ENCODE measurements around the gene HHATL.

Gene HHATL

DNA sequence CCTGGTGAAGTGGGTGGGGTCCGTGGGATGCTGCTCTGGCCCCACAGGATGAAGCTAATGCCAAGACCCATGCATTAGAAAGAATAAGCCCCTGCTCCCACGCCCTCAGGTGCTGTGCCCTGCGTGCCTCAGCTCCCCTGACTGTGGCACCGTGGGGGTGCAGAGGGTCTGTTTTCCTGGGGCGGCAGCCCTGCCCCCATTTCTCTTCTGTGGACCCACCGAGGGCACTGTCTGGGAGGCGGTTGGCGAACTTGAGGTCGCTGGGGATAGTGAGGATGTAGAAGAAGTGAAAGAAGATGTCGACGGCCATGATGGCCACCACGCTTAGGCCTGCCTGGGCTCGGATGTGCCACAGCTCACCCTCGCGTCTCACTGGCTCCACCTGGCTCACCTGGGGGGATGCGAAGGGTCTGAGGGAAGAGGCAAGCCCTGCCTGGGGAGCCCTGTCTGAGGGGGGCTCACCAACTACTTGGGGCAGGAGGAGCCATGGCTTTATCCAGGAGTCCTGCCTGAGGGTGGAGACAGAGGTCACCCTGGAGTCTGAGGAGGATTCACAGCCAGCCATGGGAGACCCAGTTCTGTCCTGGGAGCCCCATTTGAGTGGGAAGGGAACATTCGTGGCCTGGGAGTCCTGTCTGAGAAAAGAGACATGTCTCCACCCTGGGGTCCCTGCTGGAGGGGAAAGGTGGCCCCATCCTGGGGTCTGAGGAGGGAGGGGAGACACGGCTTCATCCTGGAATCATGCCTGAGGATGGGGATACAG lies 5.1 kb downstream of the HHATL start:
- DNase-seq, result no peak

GRCh38 chr3:42696356-42697288 lies 6.0 kb downstream of the HHATL start:
- no peak for DNase-seq

GRCh38 chr3:42694366-42694765 lies 8.2 kb downstream of the HHATL start:
- DNase-seq, result no peak

GRCh38 chr3:42693530-42693930 lies 9.1 kb downstream of the HHATL start:
- DNase-seq, result no peak

GRCh38 chr3:42692667-42693529 lies 9.7 kb downstream of the HHATL start:
- DNase-seq, result no peak

DNA sequence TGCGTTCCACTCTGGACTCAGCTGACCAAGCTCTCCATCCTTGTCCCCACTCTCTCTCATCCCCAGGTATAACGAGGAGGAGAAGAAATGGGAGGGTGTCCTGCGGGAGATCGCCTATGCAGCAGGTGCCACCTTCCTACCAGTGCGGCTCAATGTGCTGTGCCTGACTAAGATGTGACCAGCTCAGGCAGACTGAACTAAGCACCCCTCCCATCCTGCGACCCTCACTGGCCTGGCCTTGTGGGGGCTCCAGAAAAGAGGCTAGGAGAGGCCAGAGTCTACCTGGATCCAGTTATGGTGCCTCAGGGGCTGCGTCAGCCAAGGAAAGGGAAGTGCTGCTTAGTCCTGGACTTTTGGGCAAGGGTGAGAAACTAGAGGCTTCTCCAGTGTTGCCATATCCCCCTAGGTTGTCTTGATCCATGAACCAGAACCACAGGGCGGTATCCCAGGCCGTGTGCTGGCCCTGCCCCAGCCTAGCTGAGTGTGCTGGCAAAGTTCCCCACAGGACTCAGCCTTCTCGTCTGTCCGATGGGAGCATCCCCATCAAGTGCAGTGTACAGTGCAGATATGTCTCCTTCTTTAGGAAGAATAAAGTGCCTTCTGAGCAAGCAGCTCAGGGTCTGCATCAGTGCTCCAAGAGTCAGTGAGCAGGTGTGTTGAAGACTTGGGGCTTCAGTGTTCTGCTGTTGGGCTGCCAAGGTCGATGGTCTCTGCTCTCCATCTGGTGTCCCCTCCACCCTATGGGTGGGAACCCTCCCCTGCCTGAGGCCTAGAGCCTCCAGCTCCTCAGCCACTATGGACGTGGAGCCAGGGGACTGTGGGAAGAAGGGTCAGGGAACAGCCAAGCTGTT lies 10.6 kb downstream of the HHATL start:
- no peak for DNase-seq

GRCh38 chr3:42690766-42691680 lies 11.6 kb downstream of the HHATL start:
- no peak for DNase-seq

- DNase-seq, result no peak
These were observed 12.4 kb downstream of the HHATL start for GRCh38 chr3:42690191-42690590.

DNA sequence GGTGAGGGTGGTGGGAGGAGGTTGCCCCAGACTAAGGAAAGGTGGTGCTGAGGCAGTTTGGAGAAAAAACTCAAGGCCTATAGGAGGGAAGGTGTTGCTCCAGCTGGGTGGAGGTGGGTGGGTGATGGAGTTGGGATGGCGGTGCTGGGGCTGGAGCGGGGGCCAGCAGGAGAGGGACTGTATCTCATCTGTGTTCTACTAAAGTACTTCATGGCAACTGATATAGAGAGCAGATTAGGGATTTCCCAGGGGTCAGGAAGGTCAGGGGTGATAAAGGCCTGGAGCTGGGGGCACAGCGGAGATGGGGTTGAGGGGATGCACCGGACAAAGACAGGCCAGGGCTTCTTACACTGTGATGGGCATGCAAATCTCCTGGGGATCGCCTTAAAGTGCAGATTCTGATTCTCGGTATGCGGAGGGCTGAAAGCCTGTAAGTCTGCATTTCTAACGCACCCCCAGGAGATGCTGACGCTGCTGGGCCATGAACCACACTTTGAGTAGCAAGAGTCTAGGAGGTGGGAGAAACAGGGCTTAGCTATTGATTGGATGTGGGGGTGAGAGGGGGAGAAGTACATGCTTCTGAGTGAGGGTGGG lies 13.1 kb downstream of the HHATL start:
- DNase-seq, result no peak

GRCh38 chr3:42688487-42689420 lies 13.8 kb downstream of the HHATL start:
- DNase-seq, result no peak

- DNase-seq, result no peak
These were observed 14.6 kb downstream of the HHATL start for GRCh38 chr3:42688016-42688415.

- DNase-seq, result no peak
These were observed 15.6 kb downstream of the HHATL start for GRCh38 chr3:42686832-42687650.

DNA sequence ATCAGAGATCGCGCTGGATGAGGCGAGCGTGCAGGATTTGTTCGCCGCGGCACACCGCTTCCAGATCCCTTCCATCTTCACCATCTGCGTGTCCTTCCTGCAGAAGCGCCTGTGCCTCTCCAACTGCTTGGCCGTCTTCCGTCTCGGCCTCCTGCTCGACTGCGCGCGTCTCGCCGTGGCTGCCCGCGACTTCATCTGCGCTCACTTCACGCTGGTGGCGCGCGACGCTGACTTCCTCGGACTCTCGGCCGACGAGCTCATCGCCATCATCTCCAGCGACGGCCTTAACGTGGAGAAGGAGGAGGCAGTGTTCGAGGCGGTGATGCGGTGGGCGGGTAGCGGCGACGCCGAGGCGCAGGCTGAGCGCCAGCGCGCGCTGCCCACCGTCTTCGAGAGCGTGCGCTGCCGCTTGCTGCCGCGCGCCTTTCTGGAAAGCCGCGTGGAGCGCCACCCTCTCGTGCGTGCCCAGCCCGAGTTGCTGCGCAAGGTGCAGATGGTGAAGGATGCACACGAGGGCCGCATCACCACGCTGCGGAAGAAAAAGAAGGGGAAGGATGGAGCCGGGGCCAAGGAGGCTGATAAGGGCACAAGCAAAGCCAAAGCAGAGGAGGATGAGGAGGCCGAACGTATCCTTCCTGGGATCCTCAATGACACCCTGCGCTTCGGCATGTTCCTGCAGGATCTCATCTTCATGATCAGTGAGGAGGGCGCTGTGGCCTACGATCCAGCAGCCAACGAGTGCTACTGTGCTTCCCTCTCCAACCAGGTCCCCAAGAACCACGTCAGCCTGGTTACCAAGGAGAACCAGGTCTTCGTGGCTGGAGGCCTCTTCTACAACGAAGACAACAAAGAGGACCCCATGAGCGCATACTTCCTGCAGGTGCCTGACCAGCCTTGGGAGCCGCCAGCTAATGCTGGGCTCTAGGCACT lies 16.4 kb downstream of the HHATL start:
- DNase-seq, result no peak

DNA sequence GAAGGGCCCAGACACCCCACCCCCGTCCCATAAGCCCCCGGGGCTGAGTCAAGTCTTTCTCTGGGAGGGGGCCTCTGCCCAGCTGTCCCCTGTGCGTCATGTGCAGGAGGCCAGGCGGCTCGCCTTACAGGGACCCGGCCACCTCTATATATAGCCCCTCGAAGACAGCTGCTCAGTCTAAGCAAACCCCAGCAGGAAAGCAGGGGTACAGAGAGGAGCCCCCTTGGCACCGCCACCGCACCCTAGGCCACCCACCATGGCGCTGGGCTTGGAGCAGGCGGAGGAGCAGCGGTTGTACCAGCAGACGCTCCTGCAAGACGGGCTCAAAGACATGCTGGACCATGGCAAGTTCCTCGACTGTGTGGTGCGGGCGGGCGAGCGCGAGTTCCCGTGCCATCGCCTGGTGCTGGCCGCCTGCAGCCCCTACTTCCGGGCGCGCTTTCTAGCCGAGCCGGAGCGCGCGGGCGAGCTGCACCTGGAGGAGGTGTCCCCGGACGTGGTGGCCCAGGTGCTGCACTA lies 17.2 kb downstream of the HHATL start, which contains the start of gene KLHL40:
Gene KLHL40 (plus strand): TSS at position 175 of the 519 bp plus-strand sequence. CDS start 82 bp downstream, at position 257.
- DNase-seq, result no peak

- no peak for DNase-seq
These were observed 17.8 kb downstream of the HHATL start for GRCh38 chr3:42684632-42685362.

Measured in NCI-H2171 (cell line).